GM23248 (cell line): ENCODE measurements around the gene BTD.

Experiments
- EZH2 ChIP-seq: fragments of 200-600 bp; sonication (generic); IDR thresholded peaks from 2 replicates; pipeline ENCODE4 v1.6.1; 2018; ENCODE audit warnings: antibody characterized with exemption, mild to moderate bottlenecking; ENCODE audit not compliant: insufficient read depth, poor library complexity, severe bottlenecking
- EZH2phosphoT487 ChIP-seq: fragments of 200-600 bp; sonication (generic); IDR thresholded peaks from 2 replicates; pipeline ENCODE4 v1.6.1; 2018; ENCODE audit warnings: antibody characterized with exemption, moderate library complexity, mild to moderate bottlenecking, low read depth; ENCODE audit not compliant: insufficient read depth

DNA sequence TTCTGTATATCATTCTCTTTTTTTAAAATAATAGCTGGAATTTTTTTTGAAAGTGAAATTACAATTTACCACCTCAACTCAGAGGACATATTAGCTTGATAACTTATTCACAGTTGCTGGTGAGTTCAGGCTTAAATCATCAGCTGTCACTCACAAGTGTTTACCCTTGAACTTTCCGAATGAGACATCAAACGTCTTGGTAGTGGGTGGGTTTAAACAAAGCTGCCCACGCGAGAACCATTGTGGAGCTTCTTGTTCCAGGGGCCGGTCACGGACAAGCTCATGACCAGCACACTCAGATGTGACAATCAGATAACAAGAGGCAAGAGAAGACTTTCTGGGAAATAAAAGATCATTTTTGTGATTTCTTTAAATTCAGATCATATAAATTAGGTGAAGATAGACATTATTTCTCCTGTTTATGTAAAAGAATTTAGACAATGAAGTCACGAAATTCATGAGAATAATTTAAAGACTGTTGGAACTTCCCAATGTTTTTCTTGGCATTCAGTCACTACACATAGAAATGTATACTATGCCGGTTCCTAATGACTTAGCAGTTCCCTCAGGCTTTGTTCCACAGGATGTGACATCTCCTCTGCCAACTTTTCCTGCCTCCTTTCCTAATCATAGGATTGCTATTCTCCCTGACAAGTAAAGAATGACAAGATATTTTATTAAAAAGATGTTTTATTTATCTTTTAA lies 29.3 kb downstream of the BTD start:
- no peak for TF ChIP-seq EZH2
- no peak for TF ChIP-seq EZH2phosphoT487
